ENCODE data around the gene HS3ST6.
"Not testable (repeated sequence)": the region's sequence is repeated elsewhere in the genome, so short reads cannot be mapped to it uniquely, and the experiment has no call there.

HS3ST6 gene

GRCh38 chr16:1959269-1960039, 41.2 kb upstream of the HS3ST6 start, which contains the start of gene NDUFB10:
Gene NDUFB10, plus strand, starts transcription at chr16:1959538. Its CDS starts 87 bp downstream, at chr16:1959625.
- peak within 1 kb of the TSS; percentile 88 for H2AFZ ChIP-seq (ENCODE audit: low read depth)
- peak within 1 kb of the TSS; percentile 88 for H3K4me2 ChIP-seq
- peaks cover 15% of the 10 kb centered on the region for H3K4me1 ChIP-seq (ENCODE audit: low read depth, poor library complexity, severe bottlenecking)
- peaks cover 22% of the 10 kb centered on the region for H3K79me2 ChIP-seq (ENCODE audit: insufficient read depth, low read depth)
- H4K20me1 ChIP-seq (ENCODE audit: insufficient read depth) = no peaks in the 10 kb centered on the region
- peak; percentile 73 for TF ChIP-seq CTCF (conservative IDR thresholded peaks at IDR 0.05; ENCODE audit: low read depth, low read length)
- H3K9ac ChIP-seq = peak within 1 kb of the TSS; percentile 87
- no peak within 1 kb of the TSS for H3K4me3 ChIP-seq (IDR thresholded peaks at IDR 0.05; ENCODE audit: insufficient read depth, low read depth, low read length)
- peaks cover 17% of the 10 kb centered on the region; the same call in 1 of the 2 replicates for H3K27me3 ChIP-seq (ENCODE audit: insufficient read depth, low read depth)
- 0 out of 2 replicates have a peak within 1 kb of the TSS, but pooled peaks have one; percentile 20 for H3K27ac ChIP-seq
- H3K36me3 ChIP-seq (ENCODE audit: insufficient read depth) = no peaks in the 10 kb centered on the region; the same call in 1 of the 2 replicates

DNA sequence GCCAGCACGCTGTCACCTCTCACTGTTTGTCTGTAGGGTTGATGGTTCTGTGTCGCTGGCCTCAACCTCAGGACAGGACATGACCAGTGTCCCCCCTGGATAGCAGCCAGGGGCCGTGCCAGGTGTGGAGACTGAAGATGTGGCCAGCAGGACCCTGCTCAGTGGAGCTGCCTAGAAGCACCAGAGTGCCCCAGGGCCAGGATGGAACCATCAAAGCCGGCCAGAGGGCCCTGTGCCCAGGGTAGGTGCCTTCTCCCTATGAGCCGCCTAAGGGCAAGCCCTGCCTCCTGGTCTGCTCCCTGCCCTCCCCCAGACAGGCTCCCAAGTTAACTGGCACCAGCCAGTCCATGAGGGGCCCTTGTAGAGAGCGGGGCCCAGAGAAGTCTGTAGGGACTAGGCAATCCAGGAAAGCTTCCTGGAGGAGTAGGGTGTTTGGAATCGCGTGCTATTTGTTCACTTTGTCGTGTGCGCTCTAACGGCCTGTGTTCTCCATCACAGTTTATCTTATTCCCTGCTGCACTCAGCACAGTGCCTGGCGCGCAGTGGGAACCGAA, 40.6 kb upstream of the HS3ST6 start:
- no peak for TF ChIP-seq CTCF (conservative IDR thresholded peaks at IDR 0.05; ENCODE audit: low read depth, low read length)
- peak overlapping the region; percentile 88 for H3K4me2 ChIP-seq
- no peak overlapping the region for H3K4me3 ChIP-seq (IDR thresholded peaks at IDR 0.05; ENCODE audit: insufficient read depth, low read depth, low read length)
- peaks cover 15% of the 10 kb centered on the region for H3K4me1 ChIP-seq (ENCODE audit: low read depth, poor library complexity, severe bottlenecking)
- no peak overlapping the region; the same call in 1 of the 2 replicates for H3K9ac ChIP-seq
- H3K27me3 ChIP-seq (ENCODE audit: insufficient read depth, low read depth) = peaks cover 19% of the 10 kb centered on the region; the same call in 1 of the 2 replicates
- no peaks in the 10 kb centered on the region for H4K20me1 ChIP-seq (ENCODE audit: insufficient read depth)
- H3K79me2 ChIP-seq (ENCODE audit: insufficient read depth, low read depth) = peaks cover 22% of the 10 kb centered on the region
- H3K27ac ChIP-seq = no peak overlapping the region
- no peaks in the 10 kb centered on the region; the same call in 1 of the 2 replicates for H3K36me3 ChIP-seq (ENCODE audit: insufficient read depth)
- H2AFZ ChIP-seq (ENCODE audit: low read depth) = peak overlapping the region; percentile 88

- H2AFZ ChIP-seq (ENCODE audit: low read depth); H3K9ac ChIP-seq; H3K4me3 ChIP-seq (IDR thresholded peaks at IDR 0.05; ENCODE audit: insufficient read depth, low read depth, low read length); H4K20me1 ChIP-seq (ENCODE audit: insufficient read depth); H3K36me3 ChIP-seq (ENCODE audit: insufficient read depth); H3K4me2 ChIP-seq; H3K27ac ChIP-seq: not testable (repeated sequence)
- H3K4me1 ChIP-seq (ENCODE audit: low read depth, poor library complexity, severe bottlenecking) = peaks cover 15% of the 10 kb centered on the region
- peaks cover 19% of the 10 kb centered on the region; the same call in 1 of the 2 replicates for H3K27me3 ChIP-seq (ENCODE audit: insufficient read depth, low read depth)
- H3K79me2 ChIP-seq (ENCODE audit: insufficient read depth, low read depth) = peaks cover 15% of the 10 kb centered on the region
Measured at GRCh38 chr16:1958143-1958491, 39.9 kb upstream of the HS3ST6 start.

GRCh38 chr16:1957434-1958142, 39.4 kb upstream of the HS3ST6 start:
- H3K9ac ChIP-seq; H3K4me3 ChIP-seq (IDR thresholded peaks at IDR 0.05; ENCODE audit: insufficient read depth, low read depth, low read length); H3K36me3 ChIP-seq (ENCODE audit: insufficient read depth); H3K4me2 ChIP-seq; H2AFZ ChIP-seq (ENCODE audit: low read depth); H3K27ac ChIP-seq; H4K20me1 ChIP-seq (ENCODE audit: insufficient read depth): not testable (repeated sequence)
- peaks cover 13% of the 10 kb centered on the region for H3K79me2 ChIP-seq (ENCODE audit: insufficient read depth, low read depth)
- H3K4me1 ChIP-seq (ENCODE audit: low read depth, poor library complexity, severe bottlenecking) = peaks cover 15% of the 10 kb centered on the region
- peaks cover 24% of the 10 kb centered on the region; the same call in 1 of the 2 replicates for H3K27me3 ChIP-seq (ENCODE audit: insufficient read depth, low read depth)

DNA sequence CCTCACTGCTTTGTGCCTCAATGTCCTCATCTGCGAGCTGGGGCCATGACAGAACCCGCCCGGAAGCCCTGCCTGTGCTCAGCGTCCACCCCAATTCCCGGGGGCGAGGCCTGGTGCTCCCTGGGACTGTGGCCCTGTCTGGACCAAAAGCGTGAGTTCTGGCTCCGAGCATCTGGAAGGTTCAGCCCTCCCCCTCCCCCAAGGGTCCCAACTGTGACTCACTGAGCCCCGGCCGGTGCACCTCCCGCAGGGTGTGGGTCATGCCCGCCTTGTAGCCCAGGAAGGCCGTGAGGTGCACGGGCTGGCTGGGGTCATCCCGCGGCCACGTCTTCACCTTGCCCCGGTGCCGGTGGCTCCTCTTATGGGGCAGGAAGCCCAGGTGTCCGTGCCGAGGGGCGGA, 35.5 kb upstream of the HS3ST6 start:
- TF ChIP-seq CTCF (conservative IDR thresholded peaks at IDR 0.05; ENCODE audit: low read depth, low read length) = no peak
- Histone ChIP-seq H4K20me1 (ENCODE audit: insufficient read depth) (no peaks in the 10 kb centered on the region), H3K4me3 (IDR thresholded peaks at IDR 0.05; ENCODE audit: insufficient read depth, low read depth, low read length) (no peak overlapping the region), H3K9ac (no peak overlapping the region), H3K36me3 (ENCODE audit: insufficient read depth) (no peaks in the 10 kb centered on the region), H3K4me1 (ENCODE audit: low read depth, poor library complexity, severe bottlenecking) (peaks cover 2% of the 10 kb centered on the region), H2AFZ (ENCODE audit: low read depth) (no peak overlapping the region), H3K79me2 (ENCODE audit: insufficient read depth, low read depth) (no peaks in the 10 kb centered on the region), H3K27me3 (ENCODE audit: insufficient read depth, low read depth) (peaks cover 29% of the 10 kb centered on the region; the same call in 1 of the 2 replicates), H3K4me2 (no peak overlapping the region), H3K27ac (no peak overlapping the region)
